H9 (cell line): Measurements from ENCODE around the gene TRIM2. TPM values are rescaled to one million over a fixed set of nuclear protein-coding genes. Genes with fewer than 3 reads are reported as not detected.

Experiments
- DNase-seq: peaks from one replicate; pipeline ENCODE4 v3.0.0-alpha.2; 2017
- H2AFZ ChIP-seq: one replicate; pipeline ENCODE4 v1.6.1; 2013; ENCODE audit warnings: mild to moderate bottlenecking, low read length, control low read depth, moderate library complexity
- H2AK5ac ChIP-seq: 2 replicates; pipeline ENCODE4 v1.6.1; 2013; ENCODE audit warnings: low read length, control low read depth, mixed read lengths; ENCODE audit not compliant: insufficient read length
- H2BK120ac ChIP-seq: one replicate; pipeline ENCODE4 v1.6.1; 2013; ENCODE audit warnings: low read depth, mild to moderate bottlenecking, low read length, control low read depth, inconsistent platforms; ENCODE audit not compliant: poor library complexity, severe bottlenecking
- H2BK12ac ChIP-seq: 2 replicates; pipeline ENCODE4 v1.6.1; 2013; ENCODE audit warnings: low read length, control low read depth, mixed read lengths, low read depth; ENCODE audit not compliant: insufficient read length
- H2BK15ac ChIP-seq: 2 replicates; pipeline ENCODE4 v1.6.1; 2013; ENCODE audit warnings: low read depth, low read length, control low read depth
- H2BK20ac ChIP-seq: one replicate; pipeline ENCODE4 v1.6.1; 2013; ENCODE audit warnings: low read depth, mild to moderate bottlenecking, low read length, control low read depth, inconsistent platforms; ENCODE audit not compliant: poor library complexity, severe bottlenecking
- H2BK5ac ChIP-seq: 2 replicates; pipeline ENCODE4 v1.6.1; 2013; ENCODE audit warnings: low read length, control low read depth, mixed read lengths; ENCODE audit not compliant: insufficient read length
- H3K14ac ChIP-seq: 2 replicates; pipeline ENCODE4 v1.6.1; 2013; ENCODE audit warnings: low read length, control low read depth; ENCODE audit not compliant: insufficient read depth
- H3K18ac ChIP-seq: 2 replicates; pipeline ENCODE4 v1.6.1; 2013; ENCODE audit warnings: low read depth, mild to moderate bottlenecking, mixed read lengths, low read length, control low read depth; ENCODE audit not compliant: insufficient read length
- H3K23ac ChIP-seq: 2 replicates; pipeline ENCODE4 v1.6.1; 2013; ENCODE audit warnings: low read length, control low read depth, mixed read lengths, low read depth; ENCODE audit not compliant: insufficient read length
- H3K23me2 ChIP-seq: 2 replicates; pipeline ENCODE4 v1.6.1; 2013; ENCODE audit warnings: low read depth, mild to moderate bottlenecking, mixed read lengths, low read length, control low read depth; ENCODE audit not compliant: insufficient read length, poor library complexity, severe bottlenecking
- H3K27ac ChIP-seq: 2 replicates; pipeline ENCODE4 v1.5.1; 2013; ENCODE audit warnings: low read length, control low read depth, mixed read lengths, low read depth; ENCODE audit not compliant: insufficient read length
- H3K27me3 ChIP-seq: 2 replicates; pipeline ENCODE4 v1.6.1; 2013; ENCODE audit warnings: low read length, control low read depth, inconsistent platforms; ENCODE audit not compliant: insufficient read depth
- H3K4ac ChIP-seq: 2 replicates; pipeline ENCODE4 v1.6.1; 2013; ENCODE audit warnings: low read depth, mild to moderate bottlenecking, control low read depth, inconsistent platforms, low read length, moderate library complexity
- H3K4me1 ChIP-seq: 2 replicates; pipeline ENCODE4 v1.6.1; 2013; ENCODE audit warnings: low read length, control low read depth, inconsistent platforms; ENCODE audit not compliant: insufficient read depth
- H3K4me2 ChIP-seq: 2 replicates; pipeline ENCODE4 v1.6.1; 2013; ENCODE audit warnings: low read length, control low read depth, mixed read lengths; ENCODE audit not compliant: insufficient read length, insufficient read depth
- H3K56ac ChIP-seq: 2 replicates; pipeline ENCODE4 v1.6.1; 2013; ENCODE audit warnings: low read depth, mild to moderate bottlenecking, mixed read lengths, low read length, control low read depth; ENCODE audit not compliant: insufficient read length
- H3K79me1 ChIP-seq: 2 replicates; pipeline ENCODE4 v1.6.1; 2013; ENCODE audit warnings: low read depth, mild to moderate bottlenecking, moderate library complexity, low read length, control low read depth, inconsistent platforms; ENCODE audit not compliant: insufficient read depth, poor library complexity, severe bottlenecking
- H3K79me2 ChIP-seq: 2 replicates; pipeline ENCODE4 v1.6.1; 2013; ENCODE audit warnings: low read length, control low read depth, inconsistent platforms; ENCODE audit not compliant: insufficient read depth
- H3K9ac ChIP-seq: 2 replicates; pipeline ENCODE4 v1.6.1; 2013; ENCODE audit warnings: low read length, control low read depth, mixed read lengths; ENCODE audit not compliant: insufficient read length; ENCODE audit errors: extremely low read depth
- H3K9me3 ChIP-seq: one replicate; pipeline ENCODE4 v1.6.1; 2013; ENCODE audit warnings: low read depth, low read length, inconsistent platforms; ENCODE audit not compliant: control insufficient read depth
- H3T11ph ChIP-seq: one replicate; pipeline ENCODE4 v1.6.1; 2013; ENCODE audit warnings: mild to moderate bottlenecking, low read length, control low read depth, inconsistent platforms
- H4K20me1 ChIP-seq: one replicate; pipeline ENCODE4 v1.6.1; 2013; ENCODE audit not compliant: control insufficient read depth, insufficient read length, insufficient read depth
- H4K5ac ChIP-seq: 2 replicates; pipeline ENCODE4 v1.6.1; 2013; ENCODE audit warnings: low read depth, mild to moderate bottlenecking, mixed read lengths, low read length, control low read depth; ENCODE audit not compliant: insufficient read length
- H4K8ac ChIP-seq: replicated peaks from 2 replicates; pipeline ENCODE4 v1.6.1; 2013; ENCODE audit warnings: low read length, control low read depth, mixed read lengths, low read depth; ENCODE audit not compliant: insufficient read length
- H4K91ac ChIP-seq: 2 replicates; pipeline ENCODE4 v1.6.1; 2013; ENCODE audit warnings: low read depth, mild to moderate bottlenecking, moderate library complexity, mixed read lengths, low read length, control low read depth; ENCODE audit not compliant: insufficient read length
- H3K27ac Mint-ChIP-seq, 3 experiments: 2 replicates in 2 of 3; 3 replicates in 1 of 3; pipeline ENCODE4 v1.8.0; 2020 to 2021; ENCODE audit warnings: mixed read lengths in 3 of 3, mild to moderate bottlenecking in 1 of 3, moderate library complexity in 1 of 3
- H3K27me3 Mint-ChIP-seq: 2 replicates; pipeline ENCODE4 v1.8.0; 2021; ENCODE audit warnings: low read depth, mild to moderate bottlenecking, moderate library complexity, mixed read lengths
- H3K36me3 Mint-ChIP-seq, 3 experiments: 2 replicates in 2 of 3; 3 replicates in 1 of 3; pipeline ENCODE4 v1.8.0; 2020 to 2021; ENCODE audit warnings: low read depth in 3 of 3, mixed read lengths in 3 of 3; ENCODE audit not compliant: insufficient read depth in 1 of 3
- H3K4me1 Mint-ChIP-seq, 2 experiments: 2 replicates each; pipeline ENCODE4 v1.8.0; 2020; ENCODE audit warnings: mixed read lengths in 2 of 2
- H3K4me3 Mint-ChIP-seq, 2 experiments: 2 replicates in 1 of 2; 3 replicates in 1 of 2; pipeline ENCODE4 v1.8.0; 2020 to 2021; ENCODE audit warnings: mild to moderate bottlenecking in 2 of 2, mixed read lengths in 2 of 2, moderate library complexity in 1 of 2
- H3K9me3 Mint-ChIP-seq, 2 experiments: 2 replicates in 1 of 2; 3 replicates in 1 of 2; pipeline ENCODE4 v1.8.0; 2020; ENCODE audit warnings: mild to moderate bottlenecking in 2 of 2, mixed read lengths in 2 of 2, moderate library complexity in 1 of 2
- CTCF ChIP-seq: fragments of 200-600 bp; sonication (generic); conservative IDR thresholded peaks from 3 replicates; pipeline ENCODE4 v1.8.0; 2021; ENCODE audit warnings: antibody characterized with exemption, mild to moderate bottlenecking
- WGBS: extraction: QIAGEN DNeasy Blood & Tissue Kit; methylation state at CpG from one replicate; pipeline ENCODE4 v1.1.7; 2013; ENCODE audit warnings: missing lambda C conversion rate, low lambda C conversion rate, mixed read lengths; ENCODE audit not compliant: insufficient read length; ENCODE audit errors: extremely low coverage; 5-methylcytosine and 5-hydroxymethylcytosine counted together
- total RNA-seq: library from RNA; stranded (reverse); gene quantifications from 2 replicates; pipeline ENCODE4 v1.2.1, GENCODE V29; 2021

TRIM2 gene
- total RNA-seq, 1 experiment from 2014 or later = 28.9 TPM

GRCh38 chr4:153191795-153192363, 12.4 kb upstream of the TRIM2 start:
- Mint-ChIP-seq H3K4me1 (peaks cover 16 to 33% of the 10 kb centered on the region in 2 experiments), H3K36me3 (no peaks in the 10 kb centered on the region), H3K27me3 (no peaks in the 10 kb centered on the region; the same call in 1 of the 2 replicates), H3K4me3 (no peak overlapping the region), H3K9me3 (no peaks in the 10 kb centered on the region), H3K27ac (peak overlapping the region in 1 of 3 experiments; percentile 33; a peak in 1 of 7 replicates)
- H2BK5ac ChIP-seq = no peak overlapping the region
- no peak overlapping the region for H3K27ac ChIP-seq
- no peak overlapping the region for H2AK5ac ChIP-seq
- H3K27me3 ChIP-seq = no peaks in the 10 kb centered on the region
- H2AFZ ChIP-seq = no peak overlapping the region
- no peaks in the 10 kb centered on the region for H3K79me2 ChIP-seq
- no peaks in the 10 kb centered on the region for H3K9me3 ChIP-seq
- H3K14ac ChIP-seq = no peak overlapping the region
- H4K5ac ChIP-seq = no peak overlapping the region
- H2BK120ac ChIP-seq = no peak overlapping the region
- no CpG with 5 or more reads among the region's 5 CpGs for WGBS
- TF ChIP-seq CTCF = no peak
- H3K23ac ChIP-seq = no peak overlapping the region
- H4K20me1 ChIP-seq = no peaks in the 10 kb centered on the region
- H4K91ac ChIP-seq = no peak overlapping the region
- H2BK12ac ChIP-seq = no peak overlapping the region
- H2BK15ac ChIP-seq = no peak overlapping the region
- no peak overlapping the region for H3K56ac ChIP-seq
- DNase-seq = no peak
- H3K4me2 ChIP-seq = no peak overlapping the region
- H3K9ac ChIP-seq = no peak overlapping the region
- H2BK20ac ChIP-seq = no peak overlapping the region
- no peaks in the 10 kb centered on the region for H3K79me1 ChIP-seq
- no peak overlapping the region for H4K8ac ChIP-seq
- no peak overlapping the region for H3T11ph ChIP-seq
- no peak overlapping the region for H3K18ac ChIP-seq
- peaks cover 5% of the 10 kb centered on the region; the same call in 1 of the 2 replicates for H3K4me1 ChIP-seq
- no peak overlapping the region for H3K4ac ChIP-seq
- no peaks in the 10 kb centered on the region for H3K23me2 ChIP-seq
